GM18520 (cell line): ENCODE results near the gene CDH13.

ENCODE experiments used
- ATAC-seq: cut with Tn5 transposase; IDR thresholded peaks from one replicate; pipeline ENCODE4 v1.9.1; 2021; ENCODE audit not compliant: unreplicated experiment

Gene CDH13

GRCh38 chr16:83214671-83215070 lies 587.9 kb downstream of the CDH13 start:
- ATAC-seq, result no peak

- ATAC-seq, result no peak
These were observed 588.7 kb downstream of the CDH13 start for GRCh38 chr16:83215406-83216001.

GRCh38 chr16:83219285-83219684 lies 592.5 kb downstream of the CDH13 start:
- no peak for ATAC-seq

GRCh38 chr16:83220066-83220465 lies 593.3 kb downstream of the CDH13 start:
- ATAC-seq, result no peak

- no peak for ATAC-seq
These were observed 597.9 kb downstream of the CDH13 start for GRCh38 chr16:83224642-83225041.

- no peak for ATAC-seq
These were observed 600.6 kb downstream of the CDH13 start for GRCh38 chr16:83227336-83227735.

GRCh38 chr16:83231729-83232128 lies 605.0 kb downstream of the CDH13 start:
- no peak for ATAC-seq

GRCh38 chr16:83233153-83233552 lies 606.4 kb downstream of the CDH13 start:
- no peak for ATAC-seq

GRCh38 chr16:83238949-83239691 lies 612.4 kb downstream of the CDH13 start:
- no peak for ATAC-seq

GRCh38 chr16:83244057-83244456 lies 617.3 kb downstream of the CDH13 start:
- ATAC-seq, result no peak

- no peak for ATAC-seq
These were observed 618.3 kb downstream of the CDH13 start for GRCh38 chr16:83245061-83245460.

GRCh38 chr16:83247767-83248372 lies 621.1 kb downstream of the CDH13 start:
- ATAC-seq, result no peak

GRCh38 chr16:83248735-83249463 lies 622.1 kb downstream of the CDH13 start:
- ATAC-seq, result no peak

GRCh38 chr16:83253521-83253920 lies 626.8 kb downstream of the CDH13 start:
- ATAC-seq, result no peak

- ATAC-seq, result no peak
These were observed 631.7 kb downstream of the CDH13 start for GRCh38 chr16:83258366-83258928.

GRCh38 chr16:83266848-83267553 lies 640.2 kb downstream of the CDH13 start:
- ATAC-seq, result no peak

- no peak for ATAC-seq
These were observed 641.4 kb downstream of the CDH13 start for GRCh38 chr16:83268169-83268568.

- no peak for ATAC-seq
These were observed 642.3 kb downstream of the CDH13 start for GRCh38 chr16:83269048-83269447.

- no peak for ATAC-seq
These were observed 642.8 kb downstream of the CDH13 start for GRCh38 chr16:83269541-83269940.

- ATAC-seq, result no peak
These were observed 643.3 kb downstream of the CDH13 start for GRCh38 chr16:83270061-83270460.

- ATAC-seq, result no peak
These were observed 643.9 kb downstream of the CDH13 start for GRCh38 chr16:83270640-83271039.
